Panc1 (cell line): ENCODE results near the gene ZNF407. TPM values are rescaled to one million over a fixed set of nuclear protein-coding genes. Genes with fewer than 3 reads are reported as not detected.

ENCODE experiments used
- ATAC-seq: fragments of 200-7000 bp; cut with Tn5 transposase; 2 replicates; pipeline ENCODE4 v1.9.1; 2020; ENCODE audit warnings: mild to moderate bottlenecking, moderate library complexity
- BruUV-seq: library from RNA; stranded (reverse); fragments of 400-500 nt; replicated peaks from 2 replicates; lab custom pipeline; 2021; lab: Mats Ljungman, UMichigan
- CTCF ChIA-PET: fragments of 300-600 bp; sonication (Branson Sonifier 250); formaldehyde crosslinking; loops from one replicate; lab custom pipeline; 2022; ENCODE audit warnings: antibody characterized with exemption; lab: Charles Lee
- POLR2A ChIA-PET: fragments of 300-600 bp; sonication (Branson Sonifier 250); formaldehyde crosslinking; loops from one replicate; lab custom pipeline; 2022; ENCODE audit warnings: antibody characterized with exemption; lab: Charles Lee
- DNase-seq: peaks from one replicate; pipeline ENCODE4 v3.0.0-alpha.2; 2010; ENCODE audit warnings: low read depth, low spot score
- H3K27ac ChIP-seq: 2 replicates; pipeline ENCODE4 v1.5.1; 2011; ENCODE audit warnings: mild to moderate bottlenecking, low read length, inconsistent platforms
- H3K27me3 ChIP-seq: fragments of 200-500 bp; sonication (Bioruptor generic); 2 replicates; pipeline ENCODE4 v1.6.0; 2014; ENCODE audit warnings: low read length, inconsistent platforms; ENCODE audit not compliant: control insufficient read depth, insufficient read depth
- H3K36me3 ChIP-seq: fragments of 200-500 bp; sonication (Bioruptor generic); 2 replicates; pipeline ENCODE4 v1.5.1; 2014; ENCODE audit warnings: inconsistent platforms, mild to moderate bottlenecking, low read length, moderate library complexity; ENCODE audit not compliant: control insufficient read depth, insufficient read depth
- H3K4me1 ChIP-seq: 2 replicates; pipeline ENCODE4 v1.5.1; 2011; ENCODE audit warnings: inconsistent platforms, mild to moderate bottlenecking, low read length, moderate library complexity; ENCODE audit not compliant: control insufficient read depth, insufficient read depth
- H3K4me3 ChIP-seq, 2 experiments: 2 replicates each; pipeline ENCODE4 v1.5.1; 2011 to 2012; ENCODE audit warnings: low read depth in 2 of 2, low read length in 2 of 2, mild to moderate bottlenecking in 2 of 2, inconsistent platforms in 1 of 2, moderate library complexity in 1 of 2
- H3K9me3 ChIP-seq: fragments of 200-500 bp; sonication (Bioruptor generic); 2 replicates; pipeline ENCODE4 v1.5.1; 2014; ENCODE audit warnings: low read depth, mild to moderate bottlenecking, inconsistent platforms, low read length, moderate library complexity; ENCODE audit not compliant: control insufficient read depth, insufficient read depth
- POLR2AphosphoS5 ChIP-seq: IDR thresholded peaks from 2 replicates; pipeline ENCODE4 v1.6.1; 2012; ENCODE audit warnings: mild to moderate bottlenecking, low read depth, low read length, moderate library complexity
- SIN3A ChIP-seq: IDR thresholded peaks from 2 replicates; pipeline ENCODE4 v1.6.1; 2012; ENCODE audit warnings: low read depth, mild to moderate bottlenecking, low read length, moderate library complexity, borderline replicate concordance; ENCODE audit not compliant: insufficient read depth
- TCF7L2 ChIP-seq: IDR thresholded peaks from 2 replicates; pipeline ENCODE4 v1.6.1; 2011; ENCODE audit warnings: mild to moderate bottlenecking, low read depth, low read length, inconsistent platforms
- in situ Hi-C: cut with HindIII; loops from 2 replicates; pipeline ENCODE4 v1.10.0; 2016; ENCODE audit warnings: low sequenced_read_pairs, low pct_unique_long_range_greater_than_20kb
- intact Hi-C: fragments of 100-400 bp; cut with micrococcal nuclease; formaldehyde crosslinking; loops from one replicate; pipeline ENCODE4 v1.10.0; 2022; ENCODE audit not compliant: unreplicated experiment
- total RNA-seq: library from RNA; stranded (reverse); gene quantifications from one replicate; pipeline ENCODE4 v1.2.1, GENCODE V29; 2021; ENCODE audit not compliant: unreplicated experiment
- TF ChIP-seq, protein P1 (sequence below), 2 experiments: IDR thresholded peaks; 2 replicates each; pipeline ENCODE4 v1.6.1; 2011 to 2012; ENCODE audit warnings: low read depth in 2 of 2, control low read depth in 1 of 2, low read length in 1 of 2, mild to moderate bottlenecking in 1 of 2, moderate library complexity in 1 of 2; ENCODE audit not compliant: insufficient read depth in 1 of 2
- TF ChIP-seq, protein P2 (sequence below): fragments of 450-650 bp; IDR thresholded peaks from 2 replicates; pipeline ENCODE4 v1.5.1; 2017; ENCODE audit warnings: mild to moderate bottlenecking

The ZNF407 gene
- total RNA-seq, 1 experiment from 2014 or later = 16.8 TPM

DNA sequence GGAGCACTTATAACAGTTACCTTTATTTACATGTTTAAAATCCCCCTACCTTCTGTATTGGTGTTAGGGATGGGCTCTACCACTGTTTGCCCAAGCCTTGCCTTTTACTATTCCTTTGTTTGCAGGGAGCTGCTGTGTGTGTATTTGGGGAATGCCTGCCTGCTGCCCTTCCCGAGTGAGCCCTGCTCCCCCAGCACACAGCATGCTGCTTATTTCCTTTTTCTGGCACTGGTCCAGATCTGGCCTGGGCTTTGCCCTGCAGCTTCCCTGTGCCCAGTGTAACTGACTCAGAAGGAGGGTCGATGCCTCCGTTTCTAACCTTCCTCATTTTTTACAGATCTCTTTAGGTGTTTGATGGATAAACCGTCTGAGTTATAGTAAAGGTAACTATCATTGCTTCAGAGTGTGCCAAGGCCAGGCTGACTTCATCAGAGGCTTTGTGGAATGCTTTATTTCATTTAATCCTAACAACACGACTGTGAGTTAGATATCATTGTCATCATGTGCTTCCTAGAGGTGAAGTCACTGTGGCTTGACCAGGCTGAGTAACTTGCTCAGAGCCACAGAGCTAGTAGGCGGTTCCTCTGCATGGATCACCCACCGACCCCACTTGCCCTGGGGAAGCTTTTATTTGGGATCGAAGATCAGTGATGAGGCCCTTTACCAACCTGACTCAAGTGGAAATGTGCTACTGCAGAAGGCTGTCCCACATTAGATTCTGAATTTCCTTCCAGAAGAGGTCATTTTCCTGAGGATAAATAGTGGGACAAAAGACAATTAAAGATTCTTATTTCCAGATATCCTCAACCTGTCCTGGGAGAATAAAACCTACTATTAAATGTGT, 238.8 kb downstream of the ZNF407 start:
- ATAC-seq (no peak; the same call in 1 of the 2 replicates), DNase-seq (no peak)
- TF ChIP-seq POLR2AphosphoS5 = no peak
- TF ChIP-seq, protein P1, sequence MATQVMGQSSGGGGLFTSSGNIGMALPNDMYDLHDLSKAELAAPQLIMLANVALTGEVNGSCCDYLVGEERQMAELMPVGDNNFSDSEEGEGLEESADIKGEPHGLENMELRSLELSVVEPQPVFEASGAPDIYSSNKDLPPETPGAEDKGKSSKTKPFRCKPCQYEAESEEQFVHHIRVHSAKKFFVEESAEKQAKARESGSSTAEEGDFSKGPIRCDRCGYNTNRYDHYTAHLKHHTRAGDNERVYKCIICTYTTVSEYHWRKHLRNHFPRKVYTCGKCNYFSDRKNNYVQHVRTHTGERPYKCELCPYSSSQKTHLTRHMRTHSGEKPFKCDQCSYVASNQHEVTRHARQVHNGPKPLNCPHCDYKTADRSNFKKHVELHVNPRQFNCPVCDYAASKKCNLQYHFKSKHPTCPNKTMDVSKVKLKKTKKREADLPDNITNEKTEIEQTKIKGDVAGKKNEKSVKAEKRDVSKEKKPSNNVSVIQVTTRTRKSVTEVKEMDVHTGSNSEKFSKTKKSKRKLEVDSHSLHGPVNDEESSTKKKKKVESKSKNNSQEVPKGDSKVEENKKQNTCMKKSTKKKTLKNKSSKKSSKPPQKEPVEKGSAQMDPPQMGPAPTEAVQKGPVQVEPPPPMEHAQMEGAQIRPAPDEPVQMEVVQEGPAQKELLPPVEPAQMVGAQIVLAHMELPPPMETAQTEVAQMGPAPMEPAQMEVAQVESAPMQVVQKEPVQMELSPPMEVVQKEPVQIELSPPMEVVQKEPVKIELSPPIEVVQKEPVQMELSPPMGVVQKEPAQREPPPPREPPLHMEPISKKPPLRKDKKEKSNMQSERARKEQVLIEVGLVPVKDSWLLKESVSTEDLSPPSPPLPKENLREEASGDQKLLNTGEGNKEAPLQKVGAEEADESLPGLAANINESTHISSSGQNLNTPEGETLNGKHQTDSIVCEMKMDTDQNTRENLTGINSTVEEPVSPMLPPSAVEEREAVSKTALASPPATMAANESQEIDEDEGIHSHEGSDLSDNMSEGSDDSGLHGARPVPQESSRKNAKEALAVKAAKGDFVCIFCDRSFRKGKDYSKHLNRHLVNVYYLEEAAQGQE (IDR thresholded peaks at IDR 0.05; ENCODE audit: insufficient read depth in 1 of 2, low read depth in 2 of 2, low read length in 1 of 2) = no peak
- TF ChIP-seq, protein P2, sequence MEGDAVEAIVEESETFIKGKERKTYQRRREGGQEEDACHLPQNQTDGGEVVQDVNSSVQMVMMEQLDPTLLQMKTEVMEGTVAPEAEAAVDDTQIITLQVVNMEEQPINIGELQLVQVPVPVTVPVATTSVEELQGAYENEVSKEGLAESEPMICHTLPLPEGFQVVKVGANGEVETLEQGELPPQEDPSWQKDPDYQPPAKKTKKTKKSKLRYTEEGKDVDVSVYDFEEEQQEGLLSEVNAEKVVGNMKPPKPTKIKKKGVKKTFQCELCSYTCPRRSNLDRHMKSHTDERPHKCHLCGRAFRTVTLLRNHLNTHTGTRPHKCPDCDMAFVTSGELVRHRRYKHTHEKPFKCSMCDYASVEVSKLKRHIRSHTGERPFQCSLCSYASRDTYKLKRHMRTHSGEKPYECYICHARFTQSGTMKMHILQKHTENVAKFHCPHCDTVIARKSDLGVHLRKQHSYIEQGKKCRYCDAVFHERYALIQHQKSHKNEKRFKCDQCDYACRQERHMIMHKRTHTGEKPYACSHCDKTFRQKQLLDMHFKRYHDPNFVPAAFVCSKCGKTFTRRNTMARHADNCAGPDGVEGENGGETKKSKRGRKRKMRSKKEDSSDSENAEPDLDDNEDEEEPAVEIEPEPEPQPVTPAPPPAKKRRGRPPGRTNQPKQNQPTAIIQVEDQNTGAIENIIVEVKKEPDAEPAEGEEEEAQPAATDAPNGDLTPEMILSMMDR = no peak
- TF ChIP-seq SIN3A = no peak
- TF ChIP-seq TCF7L2 = no peak
- H3K9me3 ChIP-seq = no peaks in the 10 kb centered on the region
- no peak overlapping the region for H3K4me3 ChIP-seq
- no peaks in the 10 kb centered on the region for H3K36me3 ChIP-seq
- H3K4me1 ChIP-seq = no peaks in the 10 kb centered on the region
- BruUV-seq = no TSS peak
- no peaks in the 10 kb centered on the region for H3K27me3 ChIP-seq
- POLR2A ChIA-PET = no interaction called here
- in situ Hi-C loops (loop anchor here (5.0 kb wide), 1 partner anchor 104 kb away; no protein-coding TSS in a partner anchor), intact Hi-C loops (no loop called here)
- CTCF ChIA-PET = interaction anchor here (0.6 kb wide), 1 partner anchor 333 kb away, joined by 6 read pairs; no protein-coding TSS in a partner anchor
- H3K27ac ChIP-seq = no peak overlapping the region

DNA sequence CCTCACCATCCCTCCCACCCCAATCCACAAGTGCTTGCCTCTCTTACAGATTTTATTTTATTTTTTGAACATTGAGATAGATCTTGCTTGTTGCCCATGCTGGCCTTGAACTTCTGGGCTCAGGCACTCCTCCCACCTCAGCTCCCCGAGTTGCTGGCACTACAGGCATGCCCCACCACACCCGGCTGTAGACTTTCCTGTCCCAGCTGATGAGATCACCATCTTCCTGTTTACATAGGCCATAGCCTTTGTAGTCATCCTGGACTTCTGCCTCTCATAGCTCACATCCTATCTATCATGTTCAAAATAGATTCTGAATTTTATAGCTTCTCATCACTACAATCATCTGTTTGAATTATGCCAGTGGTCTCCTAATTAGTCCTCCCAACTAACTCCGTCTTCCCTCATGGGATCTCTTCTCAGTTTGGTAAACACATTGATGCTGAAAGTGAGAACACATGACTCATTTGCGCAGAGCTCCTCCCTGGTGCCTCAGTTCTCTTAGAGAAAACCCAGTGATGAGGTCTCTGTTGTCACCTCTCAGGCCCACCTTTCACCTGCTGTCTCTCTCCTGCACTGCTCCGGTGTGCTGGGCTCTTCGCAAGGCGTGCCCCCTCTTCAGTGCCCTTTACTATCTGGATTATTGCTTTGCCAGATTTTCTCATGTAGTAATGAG, 243.0 kb downstream of the ZNF407 start:
- POLR2A ChIA-PET = interaction anchor here (0.8 kb wide), 1 partner anchor 16 kb away, joined by 3 read pairs; no protein-coding TSS in a partner anchor
- DNase-seq (peak; percentile 42), ATAC-seq (peak; percentile 75; the same call in 1 of the 2 replicates)
- Histone ChIP-seq H3K27me3 (no peaks in the 10 kb centered on the region), H3K9me3 (no peaks in the 10 kb centered on the region), H3K4me1 (no peaks in the 10 kb centered on the region), H3K36me3 (no peaks in the 10 kb centered on the region), H3K4me3 (no peak overlapping the region), H3K27ac (no peak overlapping the region)
- no TSS peak for BruUV-seq
- CTCF ChIA-PET = no interaction called here
- intact Hi-C loops (no loop called here), in situ Hi-C loops (no loop called here)
- TF ChIP-seq SIN3A = no peak
- TF ChIP-seq, protein P2 = no peak
- TF ChIP-seq, protein P1 (IDR thresholded peaks at IDR 0.05; ENCODE audit: insufficient read depth in 1 of 2, low read depth in 2 of 2, low read length in 1 of 2) = no peak
- TF ChIP-seq POLR2AphosphoS5 = no peak
